Stimulated activated CD4-positive, alpha-beta T cell treated with anti-CD3 and anti-CD28 coated beads, Interleukin-4, amount 100 ng/mL, for 1 hour (primary cell): ENCODE data around the gene LRP8.
A peak's percentile ranks its signal among the peaks of the same experiment; 100 is the strongest.
"Not testable (repeated sequence)": the region's sequence is repeated elsewhere in the genome, so short reads cannot be mapped to it uniquely, and the experiment has no call there.

Experiments used
- DNase-seq: peaks from one replicate; pipeline ENCODE4 v3.0.0-alpha.2; 2020

LRP8 gene

GRCh38 chr1:53206083-53206685, 121.7 kb downstream of the LRP8 start:
- not testable (repeated sequence) for DNase-seq

GRCh38 chr1:53205496-53205895, 122.4 kb downstream of the LRP8 start:
- not testable (repeated sequence) for DNase-seq

GRCh38 chr1:53203466-53203865, 124.4 kb downstream of the LRP8 start:
- no peak for DNase-seq

- no peak for DNase-seq
Measured at GRCh38 chr1:53198241-53198651, 129.6 kb downstream of the LRP8 start.

- DNase-seq: no peak
Measured at GRCh38 chr1:53197291-53198200, 130.3 kb downstream of the LRP8 start.

GRCh38 chr1:53196485-53197290, 131.2 kb downstream of the LRP8 start, which contains the start of gene CPT2:
TSS of gene CPT2 (plus strand) at chr1:53196824. CDS start at chr1:53196944, 120 bp downstream.
- peak; percentile 91 for DNase-seq

- no peak for DNase-seq
Measured at GRCh38 chr1:53196017-53196484, 131.8 kb downstream of the LRP8 start.

- no peak for DNase-seq
Measured at GRCh38 chr1:53195246-53196016, 132.4 kb downstream of the LRP8 start.
